CD4-positive, alpha-beta T cell treated with Interleukin-1 beta for 1 hour (primary cell): ENCODE measurements around the gene USP35.
"Not testable (repeated sequence)": the region's sequence is repeated elsewhere in the genome, so short reads cannot be mapped to it uniquely, and the experiment has no call there.

ENCODE experiments used
- DNase-seq, 2 donors: peaks; one replicate each; pipeline ENCODE4 v3.0.0-alpha.2; 2020 to 2022

The USP35 gene

DNA sequence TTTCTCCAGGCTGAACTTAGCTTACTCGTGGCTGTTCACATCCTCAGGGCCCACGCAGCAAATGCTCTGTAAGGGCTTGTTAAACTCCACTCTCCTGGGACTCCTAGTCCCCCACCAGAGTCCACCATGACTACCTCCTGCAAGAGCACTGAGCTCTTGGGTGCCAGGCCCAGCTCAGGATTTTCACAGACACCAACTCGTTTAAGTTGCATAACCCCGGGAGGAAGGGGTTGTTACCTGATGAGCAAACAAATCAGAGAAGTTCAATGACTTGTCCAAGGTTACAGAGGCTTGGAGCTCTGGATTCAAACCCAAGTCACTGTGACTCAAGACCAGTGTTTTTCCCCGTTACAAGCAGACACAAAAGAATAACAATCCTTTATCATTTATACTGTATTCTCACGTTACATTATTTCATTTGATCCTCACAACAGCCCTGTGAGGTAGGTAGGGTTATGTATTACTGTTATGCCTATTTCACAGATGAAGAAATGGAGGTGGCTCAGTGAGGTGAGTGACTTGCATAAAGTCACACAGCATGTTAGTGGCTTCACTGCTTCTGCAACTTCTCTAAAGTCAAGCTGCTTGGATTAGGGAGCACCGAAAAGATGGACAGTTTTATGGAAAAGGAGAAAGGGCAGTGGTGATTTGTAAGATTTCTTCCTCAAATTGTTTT is 17.7 kb upstream of the USP35 start:
- DNase-seq = no peak

- DNase-seq = no peak
These were observed 16.8 kb upstream of the USP35 start for GRCh38 chr11:78171951-78172350.

DNA sequence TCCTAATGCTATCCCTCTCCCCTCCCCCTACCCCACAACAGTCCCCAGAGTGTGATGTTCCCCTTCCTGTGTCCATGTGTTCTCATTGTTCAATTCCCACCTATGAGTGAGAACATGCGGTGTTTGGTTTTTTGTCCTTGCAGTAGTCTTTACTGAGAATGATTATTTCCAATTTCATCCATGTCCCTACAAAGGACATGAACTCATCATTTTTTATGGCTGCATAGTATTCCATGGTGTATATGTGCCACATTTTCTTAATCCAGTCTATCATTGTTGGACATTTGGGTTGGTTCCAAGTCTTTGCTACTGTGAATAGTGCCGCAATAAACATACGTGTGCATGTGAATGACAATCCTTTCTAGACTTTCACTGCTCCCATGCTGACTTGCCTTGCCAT is 12.9 kb upstream of the USP35 start:
- not testable (repeated sequence) for DNase-seq

DNA sequence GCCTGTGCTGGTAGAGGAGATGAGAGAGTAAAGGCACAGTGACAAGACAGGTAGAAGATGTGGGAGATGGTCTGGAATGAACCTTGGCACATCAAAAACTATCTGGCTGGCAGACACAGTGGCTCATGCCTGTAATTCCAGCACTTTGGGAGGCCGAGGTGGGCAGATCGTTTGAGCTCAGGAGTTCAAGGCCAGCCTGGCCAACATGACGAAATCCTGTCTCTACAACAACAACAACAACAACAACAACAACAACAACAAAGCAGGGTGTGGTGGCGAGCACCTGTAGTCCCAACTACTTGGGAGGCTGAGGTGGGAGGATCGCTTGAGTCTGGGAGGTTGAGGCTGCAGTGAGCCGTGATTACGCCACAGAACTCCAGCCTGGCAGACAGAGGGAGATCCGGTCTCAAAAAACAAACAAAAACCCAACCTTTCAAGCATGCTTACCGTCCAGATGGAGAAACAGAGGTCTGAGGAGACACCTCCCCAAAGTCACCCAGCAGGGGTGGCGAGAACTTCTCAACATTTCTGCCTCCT is 12.0 kb upstream of the USP35 start:
- DNase-seq = no peak

GRCh38 chr11:78177216-78177615 is 11.5 kb upstream of the USP35 start:
- no peak for DNase-seq

DNA sequence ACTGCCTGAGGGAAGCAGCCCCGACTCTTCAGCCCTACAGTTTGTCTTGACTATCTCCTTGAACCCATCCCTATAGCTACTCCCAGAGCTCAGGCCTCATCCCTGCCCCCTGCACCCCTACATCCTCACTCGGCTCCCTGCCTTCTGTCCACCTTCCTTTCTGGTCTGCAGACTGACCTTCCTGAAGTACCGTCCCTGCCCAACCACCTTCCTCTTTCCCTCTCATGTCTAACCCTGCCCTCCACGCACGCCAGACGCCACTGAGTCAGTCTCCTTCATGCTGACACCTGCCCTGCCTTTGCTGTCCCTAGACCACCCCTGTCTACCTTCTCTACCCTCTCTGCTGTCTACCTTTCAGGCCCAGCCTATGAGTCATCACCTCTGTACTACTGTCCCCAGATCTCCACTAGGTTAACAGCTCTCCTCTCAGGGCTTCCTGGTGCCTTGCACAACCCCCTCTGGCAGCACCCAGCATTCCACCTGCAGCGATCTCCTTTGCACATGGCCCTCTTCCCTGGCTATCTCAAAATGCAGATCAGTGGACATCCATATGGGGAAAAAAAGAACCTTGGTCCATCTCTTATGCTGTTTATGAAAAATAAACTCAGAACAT is 9.2 kb upstream of the USP35 start:
- DNase-seq = no peak

GRCh38 chr11:78180751-78181150 is 8.0 kb upstream of the USP35 start:
- no peak for DNase-seq

- DNase-seq = no peak
These were observed 7.5 kb upstream of the USP35 start for GRCh38 chr11:78181185-78181584.

DNA sequence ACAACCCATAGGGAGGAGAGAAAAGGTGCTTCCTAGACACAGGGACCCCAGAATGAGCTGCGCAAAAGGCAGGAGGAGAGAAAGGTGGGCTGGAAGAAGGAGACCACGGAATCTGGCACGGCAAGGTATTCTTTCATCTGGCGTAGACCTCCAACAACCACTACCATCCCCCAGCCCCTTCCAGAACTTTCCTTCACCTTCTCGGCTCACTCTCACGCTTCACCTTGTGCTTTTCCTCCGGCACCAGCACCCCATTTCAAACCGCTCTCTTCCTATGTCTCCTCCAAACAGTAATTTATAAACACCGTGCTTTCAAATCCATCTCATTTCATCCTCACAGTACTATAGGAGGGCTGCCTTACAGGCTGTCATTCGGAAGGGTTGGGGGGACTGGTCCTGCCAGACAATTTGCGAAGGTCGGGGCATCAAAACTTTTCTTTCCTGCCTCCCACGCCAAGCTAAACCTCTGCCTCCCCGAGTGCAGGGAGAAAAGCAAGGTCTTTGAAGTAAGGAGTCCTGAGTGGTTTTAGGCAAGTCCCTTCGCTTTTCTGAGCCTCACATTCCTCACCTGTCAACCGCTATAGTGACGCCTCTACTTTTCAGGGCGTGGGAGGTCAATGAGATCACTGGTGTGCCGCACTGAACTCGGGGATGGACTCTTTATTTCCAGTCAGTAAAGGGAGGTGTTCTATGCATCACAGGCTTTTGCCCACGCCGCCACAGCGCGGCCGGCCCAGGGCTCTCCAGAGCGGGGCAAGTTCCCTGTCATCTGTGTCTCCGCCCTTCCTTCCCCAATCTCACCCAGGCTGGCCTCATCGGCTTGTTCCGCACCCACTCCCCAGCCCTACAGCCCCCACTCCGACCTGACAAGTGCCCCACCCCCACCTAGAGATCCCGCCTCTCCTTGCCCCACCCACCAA is 1.1 kb upstream of the USP35 start:
- DNase-seq = peak; percentile 65 to 84

DNA sequence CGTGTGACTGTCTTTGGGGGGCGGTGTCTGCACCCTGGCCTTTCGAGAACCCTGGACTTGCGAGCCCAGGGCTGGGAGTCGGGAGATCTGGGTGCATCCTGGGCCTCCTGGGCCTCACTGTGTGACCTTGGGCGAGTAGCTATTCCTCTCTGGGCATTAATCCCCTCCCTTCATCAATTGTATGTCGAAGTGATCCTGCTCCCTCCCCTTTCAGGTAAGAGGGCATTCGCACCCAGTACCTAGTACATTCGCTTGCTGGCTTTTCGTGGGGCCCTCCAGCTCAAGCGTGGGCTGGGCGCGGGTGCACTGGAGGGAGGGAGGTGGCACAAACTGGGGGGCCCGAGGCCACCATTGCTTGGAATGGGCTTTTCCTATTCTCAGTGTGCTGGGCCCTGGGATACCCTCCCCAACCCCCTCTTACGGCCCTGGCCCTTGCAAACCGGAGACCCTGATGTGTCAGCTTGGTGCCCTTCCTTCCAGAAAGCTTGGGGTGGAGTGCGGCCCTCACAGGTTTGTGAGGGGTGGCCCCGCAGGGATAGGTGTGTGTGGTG is 530 bp downstream of the USP35 start:
- no peak for DNase-seq

GRCh38 chr11:78189851-78190250 is 1.1 kb downstream of the USP35 start:
- no peak for DNase-seq

GRCh38 chr11:78190374-78190773 is 1.7 kb downstream of the USP35 start:
- no peak for DNase-seq

GRCh38 chr11:78190871-78191538 is 2.3 kb downstream of the USP35 start:
- no peak for DNase-seq

- DNase-seq = no peak
These were observed 3.6 kb downstream of the USP35 start for GRCh38 chr11:78192223-78192719.

GRCh38 chr11:78192911-78193351 is 4.2 kb downstream of the USP35 start:
- DNase-seq = no peak

DNA sequence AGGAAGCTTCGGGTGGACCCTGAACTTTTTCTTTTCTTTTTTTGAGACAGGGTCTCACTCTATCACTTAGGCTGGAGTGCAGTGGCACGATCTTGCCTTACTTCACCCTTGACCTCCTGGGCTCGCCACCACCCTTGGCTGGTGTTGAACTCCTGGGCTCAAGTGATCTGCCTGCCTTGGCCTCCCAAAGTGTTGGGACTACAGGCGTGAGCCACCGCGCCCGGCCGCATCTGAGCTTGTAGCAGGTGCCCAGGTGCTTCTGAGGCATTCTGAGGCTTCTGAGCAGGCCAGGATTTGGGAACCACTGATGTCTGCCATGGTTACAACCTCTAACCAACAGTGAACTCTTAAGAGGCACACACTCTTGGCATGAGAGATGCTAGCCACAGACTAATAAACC is 5.1 kb downstream of the USP35 start:
- no peak for DNase-seq

- DNase-seq = no peak
These were observed 5.8 kb downstream of the USP35 start for GRCh38 chr11:78194490-78194889.

GRCh38 chr11:78195917-78196560 is 7.3 kb downstream of the USP35 start:
- no peak for DNase-seq

DNA sequence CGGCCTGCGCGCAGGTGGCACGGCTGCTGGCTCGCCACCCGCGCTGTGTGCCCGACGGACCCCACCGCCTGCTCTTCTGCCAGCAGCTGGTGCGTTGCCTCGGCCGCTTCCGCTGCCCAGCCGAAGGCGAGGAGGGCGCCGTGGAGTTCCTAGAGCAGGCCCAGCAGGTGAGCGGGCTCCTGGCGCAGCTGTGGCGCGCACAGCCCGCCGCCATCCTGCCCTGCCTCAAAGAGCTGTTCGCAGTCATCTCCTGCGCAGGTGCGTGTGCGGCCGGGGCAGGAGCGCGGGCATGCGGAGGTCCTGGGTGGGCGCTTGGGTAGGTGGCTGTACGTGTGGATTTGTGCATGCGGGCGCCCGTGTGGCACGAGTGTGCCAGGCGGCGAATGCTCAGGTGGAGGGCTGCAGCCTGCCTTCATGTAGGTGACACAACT is 8.0 kb downstream of the USP35 start:
- no peak for DNase-seq

DNA sequence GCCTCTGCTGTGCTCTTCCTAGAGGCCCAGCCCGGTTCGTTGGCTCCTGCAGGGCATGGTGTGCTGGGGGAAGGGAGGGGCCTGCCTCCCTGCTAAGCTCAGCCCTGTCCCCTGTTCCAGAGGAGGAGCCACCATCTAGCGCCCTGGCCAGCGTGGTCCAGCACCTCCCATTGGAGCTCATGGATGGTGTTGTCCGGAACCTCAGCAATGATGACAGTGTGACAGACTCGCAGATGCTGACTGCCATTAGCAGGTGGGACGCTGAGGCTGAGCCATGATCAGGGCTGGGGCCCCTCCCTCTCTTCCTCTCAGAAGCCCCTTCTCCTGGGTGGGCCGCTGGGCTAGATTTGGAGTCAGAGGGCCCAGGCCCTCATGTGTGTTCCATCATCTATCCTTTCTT is 9.1 kb downstream of the USP35 start:
- DNase-seq = no peak

DNA sequence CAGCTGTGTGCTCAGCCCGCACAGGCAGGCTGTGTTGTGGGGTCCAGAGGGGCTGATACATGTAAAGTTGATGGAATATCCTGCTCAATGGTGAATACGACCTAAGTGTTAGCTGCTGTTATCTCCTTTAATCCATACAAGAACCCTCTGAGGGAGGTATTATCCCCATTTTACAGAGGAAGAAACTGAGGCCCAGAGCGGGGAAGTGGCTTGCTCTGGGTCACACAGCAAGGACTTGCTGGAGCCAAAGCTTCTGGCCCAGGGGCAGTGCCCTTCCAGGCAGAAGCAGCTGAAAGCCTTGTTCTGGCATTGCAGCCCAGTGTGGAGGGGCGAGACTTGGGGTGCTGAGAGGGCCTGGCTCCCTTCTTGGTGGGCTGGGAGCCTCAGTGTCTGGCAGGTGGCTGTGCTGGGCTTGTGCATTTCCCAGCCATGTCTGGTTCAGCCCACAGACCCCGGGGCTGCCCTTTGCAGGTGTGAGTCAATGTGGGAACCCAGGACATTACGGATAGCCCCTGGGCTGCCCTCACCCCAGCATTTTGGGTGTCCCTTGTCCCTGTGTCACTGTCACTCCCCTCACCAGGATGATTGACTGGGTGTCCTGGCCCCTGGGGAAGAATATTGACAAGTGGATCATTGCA is 10.4 kb downstream of the USP35 start:
- DNase-seq = no peak
